ENCODE measurements around the gene MAMLD1. TPM values are rescaled to one million over a fixed set of nuclear protein-coding genes. Genes with fewer than 3 reads are reported as not detected.
A peak's percentile ranks its signal among the peaks of the same experiment; 100 is the strongest.

Gene MAMLD1
- total RNA-seq, 1 donor from 2014 or later: 0.72 TPM

- DNase-seq (ENCODE audit: low spot score): no peak
These were observed 10.5 kb upstream of the MAMLD1 start for GRCh38 chrX:150352581-150352980.

DNA sequence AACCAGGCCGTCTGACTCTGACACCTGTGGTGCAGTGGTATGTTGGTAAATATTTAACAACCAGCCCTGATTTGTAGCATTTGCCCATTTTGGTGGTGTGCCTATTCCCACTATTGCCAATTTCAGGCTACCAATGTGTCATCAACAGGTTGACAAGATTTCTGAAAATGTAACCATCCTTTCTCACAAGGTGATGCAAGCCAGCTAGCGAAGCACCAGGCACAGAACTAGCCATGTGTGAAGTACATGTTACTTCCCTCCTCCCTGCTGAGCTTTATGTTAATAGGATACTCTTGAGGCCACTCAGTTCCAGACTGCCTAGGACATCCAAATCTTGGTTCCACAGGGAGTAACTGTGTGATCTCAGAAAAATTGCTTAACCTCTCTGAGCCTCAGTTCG is 7.2 kb upstream of the MAMLD1 start:
- no peak for DNase-seq (ENCODE audit: low spot score)

DNA sequence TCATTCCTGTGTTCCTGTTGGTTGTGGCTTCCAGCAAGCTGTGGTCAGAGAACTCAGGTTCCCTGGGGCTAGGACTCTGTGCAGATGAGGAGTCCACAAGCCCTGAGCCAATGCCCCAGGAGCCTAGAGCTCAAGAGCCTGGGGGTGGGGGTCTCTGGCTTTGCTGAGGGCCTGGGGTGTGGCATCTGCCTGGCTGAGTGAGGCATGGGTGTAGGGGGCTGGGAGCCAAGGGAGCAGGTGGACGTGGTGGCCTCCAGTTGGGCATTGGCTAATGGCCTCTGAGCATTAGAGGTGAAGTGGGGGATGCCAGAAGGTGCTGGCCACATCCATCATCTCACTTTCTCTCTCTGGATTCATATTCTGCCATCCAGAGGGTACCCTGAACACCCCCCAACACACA is 5.3 kb upstream of the MAMLD1 start:
- DNase-seq (ENCODE audit: low spot score): no peak

DNA sequence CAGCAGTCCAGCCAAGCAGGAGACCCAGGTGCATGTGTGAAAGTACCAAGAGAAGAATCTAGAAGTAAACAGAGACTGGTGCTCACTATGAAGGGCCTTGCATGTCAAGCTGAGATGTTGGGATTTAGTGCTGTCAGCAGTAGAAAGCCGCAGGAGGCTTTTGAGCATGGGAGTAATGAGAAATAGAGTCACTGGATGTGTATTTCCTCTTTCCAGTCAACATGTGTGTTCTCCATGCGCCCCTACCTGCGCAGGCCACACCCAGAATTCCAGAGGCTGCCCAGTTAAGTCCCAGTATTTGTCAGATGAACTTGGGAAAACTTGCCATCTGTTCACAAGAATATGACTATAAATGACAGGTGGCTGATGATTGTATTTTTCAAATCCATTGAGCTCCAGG is 4.5 kb upstream of the MAMLD1 start:
- DNase-seq (ENCODE audit: low spot score): no peak

GRCh38 chrX:150360331-150360730 is 2.8 kb upstream of the MAMLD1 start:
- DNase-seq (ENCODE audit: low spot score): no peak

DNA sequence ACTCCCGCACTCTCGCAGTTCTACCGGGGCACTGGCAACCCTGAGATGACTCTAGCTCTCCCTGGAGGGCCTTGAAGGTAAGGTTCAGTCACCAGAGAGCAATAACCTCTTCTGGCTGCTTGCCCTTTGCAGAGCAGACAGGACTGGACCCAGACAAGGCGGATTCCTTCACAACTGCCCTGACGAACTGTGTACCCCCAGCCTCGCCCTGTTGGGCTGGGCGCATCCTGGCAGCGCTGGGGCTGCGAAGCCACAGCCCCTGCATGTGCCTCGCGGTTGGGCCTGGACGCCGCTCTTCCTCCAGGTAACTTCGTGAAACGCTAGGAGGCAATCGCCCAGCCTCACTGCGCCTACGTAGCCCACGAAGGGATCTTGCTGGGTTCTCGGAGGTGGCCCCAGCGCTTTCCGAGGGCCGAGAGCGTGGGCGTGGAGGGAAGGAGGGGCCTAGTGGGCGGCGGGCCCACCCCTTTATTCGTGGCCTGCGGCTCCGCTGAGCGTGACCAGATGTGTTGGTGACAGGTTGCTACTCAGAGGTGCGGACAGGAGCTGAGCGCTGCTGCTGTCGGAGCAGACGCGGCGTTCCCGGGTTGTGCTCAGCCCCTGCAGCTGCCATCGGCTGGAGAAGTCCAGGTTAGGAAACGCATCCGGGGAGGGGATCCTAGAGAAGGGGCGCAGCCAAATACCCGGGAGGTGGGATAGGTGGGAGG is 1.9 kb upstream of the MAMLD1 start:
- DNase-seq (ENCODE audit: low spot score): no peak

DNA sequence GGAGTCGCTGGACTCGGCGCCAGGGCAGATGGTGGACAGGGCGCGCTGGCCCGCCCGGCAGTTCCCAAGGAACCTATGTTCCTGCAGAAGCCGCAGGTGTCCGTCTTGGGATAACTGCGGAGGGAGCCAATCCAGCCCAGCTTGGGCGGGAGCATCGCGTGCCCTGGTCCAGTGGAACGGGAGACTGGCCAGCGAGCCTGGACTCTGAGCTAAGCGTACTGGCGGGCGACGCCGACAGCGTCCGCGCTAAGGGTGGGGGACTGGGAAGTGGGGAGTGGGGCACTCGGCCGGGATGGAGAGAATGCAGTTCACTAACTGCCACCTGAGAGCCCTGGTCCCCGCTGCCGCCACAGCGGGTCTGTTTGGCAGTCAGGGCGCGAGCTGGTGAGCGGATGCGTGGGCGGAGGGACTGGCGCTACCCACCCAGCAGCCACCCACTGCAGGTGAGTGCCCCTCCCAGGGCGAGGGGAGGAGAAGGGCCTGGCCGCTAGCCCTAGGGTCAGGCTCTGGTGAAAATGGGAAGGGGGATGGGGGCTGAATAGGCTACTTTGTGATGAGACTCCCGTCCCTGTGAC is 1.3 kb upstream of the MAMLD1 start:
- DNase-seq (ENCODE audit: low spot score): no peak

DNA sequence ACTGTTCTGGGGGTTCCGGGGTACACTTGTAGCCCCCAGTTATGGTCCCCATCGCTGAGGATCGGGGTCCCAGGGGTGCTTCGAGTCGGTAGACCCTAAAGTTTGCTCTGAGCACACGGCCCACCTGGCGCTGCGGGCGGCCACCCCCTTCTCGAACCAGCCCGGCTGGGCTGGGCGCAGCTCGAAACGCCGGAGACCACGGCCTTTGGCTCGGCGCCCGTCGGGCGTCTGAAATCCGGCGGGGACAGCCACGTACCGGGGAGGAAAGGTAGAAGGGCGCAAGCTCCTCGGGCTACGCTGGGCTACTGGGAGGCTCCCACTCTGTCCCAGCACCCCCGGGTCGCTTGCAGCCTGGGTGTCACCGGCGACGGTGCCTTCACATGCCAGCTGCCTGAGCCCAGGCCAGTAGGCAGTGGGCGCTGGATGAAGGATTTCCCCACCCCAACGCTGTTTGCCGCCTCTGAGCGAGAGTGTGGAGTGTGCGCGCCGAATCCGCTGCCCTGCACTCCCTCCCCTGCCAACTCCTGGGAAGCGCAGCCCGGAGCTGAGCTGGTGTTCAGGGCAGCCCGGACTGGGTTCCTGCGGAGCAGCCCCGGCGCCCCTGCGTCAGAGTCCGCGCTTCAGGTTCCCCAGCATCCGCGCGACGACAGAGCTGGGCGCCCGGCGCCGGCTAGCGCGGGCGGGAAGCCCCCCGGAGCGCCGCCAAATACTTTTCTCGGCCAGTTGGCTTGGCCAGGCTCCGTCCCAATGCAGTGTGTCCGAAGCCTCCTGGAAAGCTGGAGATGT is 637 bp downstream of the MAMLD1 start:
- DNase-seq (ENCODE audit: low spot score): peak; percentile 46

DNA sequence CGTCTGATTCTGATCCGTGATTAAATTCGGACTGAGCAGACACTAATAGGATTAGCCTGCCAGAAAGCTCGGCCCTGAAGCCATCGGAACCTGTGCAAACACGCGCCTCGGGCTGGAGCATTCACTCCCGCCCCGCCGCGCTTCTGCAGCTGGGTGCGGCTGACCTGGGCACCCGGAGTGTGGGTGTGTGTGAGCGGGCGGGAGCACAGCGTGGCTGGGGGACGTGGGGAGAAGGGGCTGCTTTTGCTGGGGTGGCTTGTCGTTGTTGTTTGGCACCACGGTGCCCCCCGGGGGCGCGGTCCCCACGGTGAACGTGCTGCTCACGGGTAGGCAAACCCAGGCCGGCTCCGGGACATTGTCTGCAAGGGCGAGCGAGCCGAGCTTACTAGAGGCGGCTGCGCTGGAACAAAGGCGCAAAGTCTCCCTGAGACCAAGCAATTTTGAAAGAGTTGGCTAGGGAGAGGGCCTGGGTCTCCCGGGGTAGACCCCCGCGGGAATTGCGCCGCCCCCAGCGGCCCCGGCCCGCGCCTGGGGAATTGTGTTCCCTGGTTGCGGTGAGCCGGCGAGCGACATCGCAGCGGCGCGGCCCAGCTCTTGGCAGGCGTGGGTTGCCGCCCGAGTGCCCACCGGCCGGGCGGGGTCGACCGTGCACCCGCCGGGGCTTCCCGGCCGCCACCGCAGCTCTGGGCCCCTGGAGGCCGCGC is 1.4 kb downstream of the MAMLD1 start:
- DNase-seq (ENCODE audit: low spot score): no peak

DNA sequence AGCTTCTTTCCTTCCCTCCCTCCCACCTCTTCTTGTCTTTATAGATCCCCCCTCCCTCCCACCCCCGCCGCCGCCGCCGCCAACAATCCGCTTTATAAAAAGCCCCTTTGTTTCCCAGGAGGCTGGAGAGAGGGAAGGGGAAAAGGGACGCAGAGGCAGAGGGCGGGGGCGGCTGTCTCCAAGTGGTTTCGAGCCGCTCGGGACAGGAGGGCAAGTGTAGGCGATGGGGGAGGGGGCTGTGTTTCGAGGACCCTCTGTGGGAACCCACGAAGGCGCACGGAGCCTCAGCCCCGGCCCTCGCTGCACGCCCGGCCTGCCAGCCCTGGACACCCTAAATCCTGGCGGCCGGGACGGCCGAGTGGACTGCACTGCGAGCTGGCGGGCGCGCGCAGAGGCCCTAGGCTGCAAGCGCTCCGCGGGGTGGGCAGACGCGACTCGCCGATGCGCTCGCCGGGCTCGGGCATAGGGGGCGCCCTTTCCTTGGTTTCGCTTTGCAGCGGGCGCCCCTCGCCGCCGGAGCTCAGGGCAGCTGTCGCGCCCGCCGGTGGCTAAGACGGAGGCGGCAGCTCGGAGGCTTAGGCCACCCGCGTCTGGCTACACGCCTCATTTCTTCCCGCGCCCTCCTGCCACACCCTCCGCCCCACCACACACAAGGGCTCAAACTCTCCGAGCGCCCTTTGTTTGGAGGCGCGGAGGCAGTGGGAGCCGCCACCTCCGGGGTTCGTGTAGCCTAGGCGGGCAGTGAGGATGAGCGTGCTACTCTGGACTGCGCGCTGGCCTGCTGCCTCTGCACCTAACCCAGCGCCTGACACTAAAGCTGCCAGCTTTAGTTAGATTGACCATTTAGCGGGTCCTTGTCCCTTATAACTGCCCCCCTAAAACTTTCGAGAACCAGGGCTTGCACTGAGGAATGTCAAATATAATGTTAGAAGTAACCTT is 2.2 kb downstream of the MAMLD1 start:
- peak; percentile 62 for DNase-seq (ENCODE audit: low spot score)

DNA sequence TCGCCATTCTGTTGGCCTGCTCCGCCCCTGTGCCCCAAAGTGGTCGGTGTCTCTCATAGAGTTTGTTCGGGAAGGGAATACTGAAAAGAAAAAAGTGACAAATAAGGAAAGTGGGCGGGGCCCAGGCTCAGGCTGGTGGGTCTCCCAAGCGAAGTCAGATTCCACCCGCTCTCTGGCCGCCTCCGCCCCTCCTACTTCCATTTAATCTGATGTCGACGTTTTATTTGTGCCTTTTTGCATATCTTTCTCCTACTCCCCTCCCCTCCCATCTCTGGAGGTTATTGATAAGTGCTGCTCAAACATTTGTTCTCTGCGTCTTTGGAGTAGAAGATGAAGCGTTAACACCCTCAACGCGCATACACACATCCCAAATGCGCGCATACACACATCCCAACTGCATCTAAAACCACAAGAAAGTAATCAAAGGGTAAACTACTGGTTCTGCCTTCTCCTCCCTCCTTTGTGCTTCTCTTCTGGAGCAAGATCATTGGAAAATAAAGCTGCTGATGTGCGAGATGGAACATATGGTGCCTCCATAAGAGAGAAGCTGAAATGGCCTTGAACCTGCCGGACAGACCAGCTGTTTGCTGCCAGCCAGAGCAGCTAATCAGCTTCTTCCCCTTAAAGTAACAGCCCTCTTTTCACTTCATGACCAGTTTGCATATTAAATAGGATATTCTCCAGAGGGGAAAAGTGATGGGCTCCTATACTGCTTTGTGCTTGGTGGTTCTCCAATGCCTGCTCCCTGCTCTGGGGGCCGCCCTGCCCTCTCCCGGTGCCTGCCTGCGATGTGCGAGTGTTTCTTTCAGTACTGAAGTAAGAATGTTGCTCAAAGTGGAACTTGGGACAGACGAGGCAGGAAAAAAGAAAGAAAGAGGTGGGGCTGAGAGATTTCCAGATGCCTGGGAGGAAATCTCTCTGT is 3.1 kb downstream of the MAMLD1 start:
- peak; percentile 70 for DNase-seq (ENCODE audit: low spot score)

DNA sequence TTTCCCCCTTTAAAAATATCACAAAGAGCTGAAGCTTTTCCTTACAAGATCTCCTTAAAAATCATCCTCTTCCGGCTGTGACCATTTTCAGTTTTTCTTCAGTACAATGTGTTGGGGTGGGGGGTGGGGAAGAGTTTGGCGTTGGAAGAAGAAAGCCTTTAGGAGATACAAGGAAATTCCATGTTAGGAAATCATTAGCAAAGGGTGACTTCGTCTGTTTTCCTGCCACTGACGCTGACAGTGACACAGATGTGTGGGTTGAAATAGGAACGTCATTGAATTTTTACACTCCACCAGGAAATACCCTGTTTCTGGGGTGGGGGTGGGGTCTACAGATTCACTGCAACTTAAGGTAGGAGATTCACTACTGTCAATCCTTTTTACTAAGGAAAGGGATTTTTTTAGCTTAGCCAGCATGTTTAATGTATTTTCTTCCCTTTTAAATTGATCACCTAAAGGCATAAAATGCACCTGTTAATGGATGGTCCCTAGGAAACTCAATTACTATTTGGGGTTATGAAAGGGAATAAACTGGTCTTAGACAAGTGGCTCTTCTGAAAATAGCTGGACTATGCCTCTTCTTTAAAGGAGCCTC is 3.9 kb downstream of the MAMLD1 start:
- no peak for DNase-seq (ENCODE audit: low spot score)

DNA sequence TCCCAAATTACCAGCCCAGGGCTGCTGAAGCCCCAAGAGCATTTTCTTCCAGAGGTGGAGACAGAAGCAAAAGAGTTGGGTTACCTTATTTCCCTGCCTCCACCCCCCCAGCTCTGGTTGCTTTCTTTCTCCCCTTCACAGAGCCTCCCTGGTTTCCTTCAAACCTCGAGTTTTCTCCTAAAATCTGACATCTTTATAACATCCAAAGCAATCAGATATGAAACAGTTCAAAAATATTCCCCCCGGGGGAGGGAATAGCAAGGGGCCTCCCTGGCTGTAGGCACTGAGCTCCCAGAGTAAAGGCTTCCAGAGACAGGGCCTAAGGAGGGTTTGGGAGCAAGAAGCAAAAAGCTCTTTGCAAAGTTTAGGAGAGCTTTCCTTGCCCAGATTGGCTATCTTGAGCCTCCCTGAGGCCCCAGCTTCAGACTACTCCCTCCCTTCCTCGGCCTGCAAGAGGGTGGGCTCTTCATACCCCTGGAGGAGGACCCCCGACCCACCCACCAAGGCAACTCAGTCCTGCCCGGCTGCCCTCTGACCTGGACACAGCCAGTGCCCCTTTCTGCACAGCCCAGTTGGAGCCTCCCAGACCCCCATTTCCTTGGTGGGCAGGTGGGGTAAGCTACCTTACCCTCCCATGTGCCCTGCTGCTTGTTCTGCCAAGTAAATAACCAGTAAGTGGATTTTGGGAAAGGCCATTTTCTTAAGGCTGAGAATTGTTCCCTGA is 7.6 kb downstream of the MAMLD1 start:
- DNase-seq (ENCODE audit: low spot score): peak; percentile 89

GRCh38 chrX:150371877-150372276 is 8.8 kb downstream of the MAMLD1 start:
- no peak for DNase-seq (ENCODE audit: low spot score)

DNA sequence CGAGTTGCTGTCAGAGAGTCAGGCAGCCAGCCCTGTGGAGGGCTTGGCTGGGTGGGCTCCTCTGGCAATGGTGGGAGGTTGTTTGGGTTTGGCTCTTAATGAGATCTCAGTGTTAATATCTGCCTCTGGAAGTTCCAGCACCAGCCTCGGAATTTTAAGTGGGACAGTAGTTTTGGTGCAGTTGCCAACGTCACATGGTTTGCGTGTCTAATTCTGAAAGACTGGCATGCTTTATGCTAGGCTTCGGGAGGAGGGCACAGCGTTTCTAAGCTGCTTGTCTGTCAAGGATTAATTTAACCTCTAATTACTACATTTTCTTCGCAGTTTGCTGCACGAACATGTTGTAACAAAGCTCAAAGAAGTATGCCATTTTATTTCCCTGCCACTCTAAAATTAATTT is 9.2 kb downstream of the MAMLD1 start:
- no peak for DNase-seq (ENCODE audit: low spot score)

DNA sequence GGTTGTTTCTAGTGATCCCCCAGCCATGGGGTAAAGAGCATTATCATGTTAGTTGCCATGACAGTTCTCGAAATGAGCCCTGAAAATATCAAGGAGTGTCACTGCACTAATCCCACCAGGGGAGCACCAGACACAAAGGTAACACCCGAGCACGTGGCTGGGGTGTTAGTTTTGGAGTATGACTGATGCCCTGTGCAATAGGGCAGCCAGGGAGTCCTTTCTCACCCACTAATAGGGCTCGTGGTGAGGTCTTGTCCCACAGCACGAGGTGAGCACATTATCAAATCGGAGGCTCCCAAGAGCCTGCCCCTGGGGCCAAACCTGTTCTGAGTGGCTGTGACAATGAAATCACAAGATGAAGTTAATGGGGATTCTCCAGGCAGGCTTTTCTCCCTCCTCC is 9.6 kb downstream of the MAMLD1 start:
- no peak for DNase-seq (ENCODE audit: low spot score)

GRCh38 chrX:150375243-150375770 is 12.2 kb downstream of the MAMLD1 start:
- DNase-seq (ENCODE audit: low spot score): peak; percentile 36

DNA sequence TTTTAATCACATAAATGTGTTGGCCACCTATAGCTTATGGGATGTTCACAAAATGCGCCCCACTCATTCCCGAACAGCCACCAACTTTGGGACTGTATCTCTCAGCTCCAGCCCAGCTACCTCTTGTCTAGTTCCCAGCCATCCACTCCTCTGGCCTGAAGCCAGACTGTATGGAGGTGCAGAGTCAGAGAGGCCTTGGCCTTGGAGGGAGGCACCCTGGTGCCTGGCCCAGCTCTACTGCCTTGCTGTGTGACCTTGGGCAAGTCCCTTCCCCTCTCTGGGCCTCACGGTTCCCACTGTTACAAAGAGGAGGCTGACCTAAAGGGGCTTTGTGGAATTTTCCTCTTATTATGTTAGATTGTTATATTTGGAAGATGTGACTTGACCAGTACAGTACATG is 13.9 kb downstream of the MAMLD1 start:
- no peak for DNase-seq (ENCODE audit: low spot score)

GRCh38 chrX:150405006-150405405 is 41.9 kb downstream of the MAMLD1 start:
- no peak for DNase-seq (ENCODE audit: low spot score)
